Hematopoietic multipotent progenitor cell (in vitro differentiated cells): ENCODE results near the gene HSFX2. TPM values are rescaled to one million over a fixed set of nuclear protein-coding genes. Genes with fewer than 3 reads are reported as not detected.

Source experiments
- total RNA-seq: library from RNA; depleted of rRNA; stranded (reverse); fragments of >200 nt; gene quantifications from one replicate; pipeline ENCODE4 v1.2.3, GENCODE V29; 2012

The HSFX2 gene
- total RNA-seq, 1 donor: not detected

Other genes starting within 250 kb of the HSFX2 start
- gene IDS, start 90.0 kb downstream of the HSFX2 start, total RNA-seq: 120 TPM
- gene EOLA1, start 54.3 kb downstream of the HSFX2 start, total RNA-seq: 23.2 TPM
- gene HSFX3, start 45.4 kb downstream of the HSFX2 start, total RNA-seq: not detected
- gene MAGEA9B, start 7.9 kb downstream of the HSFX2 start, total RNA-seq: not detected
- 26.9 TPM for gene TMEM185A, start 36.5 kb upstream of the HSFX2 start, total RNA-seq
- not detected for gene MAGEA11, start 116.7 kb upstream of the HSFX2 start, total RNA-seq
- gene HSFX1, start 178.8 kb upstream of the HSFX2 start, total RNA-seq: 1.6 TPM
- gene MAGEA9, start 186.6 kb upstream of the HSFX2 start, total RNA-seq: not detected